CD4-positive, alpha-beta T cell treated with Interleukin-15 for 1 hour (primary cell): Measurements from ENCODE around the gene IQCM.

Experiments
- DNase-seq: peaks from one replicate; pipeline ENCODE4 v3.0.0-alpha.2; 2020

IQCM gene, protein sequence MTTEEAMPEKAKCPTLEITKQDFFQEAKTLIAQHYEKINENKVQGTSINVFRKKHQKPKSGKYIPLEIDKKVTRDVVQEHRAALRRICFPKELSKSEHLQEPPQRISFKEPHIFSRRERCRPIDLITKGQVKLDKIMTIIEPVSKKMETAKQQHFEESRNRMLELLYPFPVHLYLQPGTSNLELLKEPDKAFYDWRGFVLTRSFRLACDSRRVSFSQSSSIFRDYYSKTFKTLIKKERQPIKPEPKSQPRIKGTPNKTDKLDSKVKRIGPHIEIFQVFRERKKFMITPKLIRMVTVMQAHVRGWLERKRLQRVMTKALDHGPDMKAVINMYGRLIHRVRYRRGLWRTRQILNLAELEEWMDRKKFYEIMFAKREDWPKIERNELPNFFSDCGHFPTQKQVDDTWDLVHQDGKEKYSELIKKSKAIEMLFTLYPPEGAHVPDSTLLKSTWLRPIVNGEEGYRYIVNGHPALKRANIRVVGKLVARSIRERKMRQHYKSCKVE

DNA sequence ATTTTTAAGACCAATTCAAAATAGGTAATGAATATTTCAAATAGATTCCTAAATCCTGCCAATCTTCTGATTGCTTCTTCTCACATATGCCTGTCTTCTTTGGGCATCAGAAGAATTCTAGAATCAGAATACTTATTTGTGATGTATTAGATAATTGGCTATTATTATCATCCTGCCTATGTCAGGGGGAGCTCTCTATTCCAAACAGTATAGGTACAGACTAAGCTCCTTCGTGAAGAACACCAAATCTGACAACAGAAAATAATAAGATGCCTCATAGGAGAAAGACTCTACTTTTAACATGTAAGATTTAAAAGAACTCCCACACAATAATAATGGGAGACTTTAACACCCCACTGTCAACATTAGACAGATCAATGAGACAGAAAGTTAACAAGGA is at the start of gene IQCM:
IQCM (minus strand) TSS at position 101 of the 400 bp plus-strand sequence. CDS start 73,152 bp downstream, outside the sequence.
- no peak for DNase-seq

DNA sequence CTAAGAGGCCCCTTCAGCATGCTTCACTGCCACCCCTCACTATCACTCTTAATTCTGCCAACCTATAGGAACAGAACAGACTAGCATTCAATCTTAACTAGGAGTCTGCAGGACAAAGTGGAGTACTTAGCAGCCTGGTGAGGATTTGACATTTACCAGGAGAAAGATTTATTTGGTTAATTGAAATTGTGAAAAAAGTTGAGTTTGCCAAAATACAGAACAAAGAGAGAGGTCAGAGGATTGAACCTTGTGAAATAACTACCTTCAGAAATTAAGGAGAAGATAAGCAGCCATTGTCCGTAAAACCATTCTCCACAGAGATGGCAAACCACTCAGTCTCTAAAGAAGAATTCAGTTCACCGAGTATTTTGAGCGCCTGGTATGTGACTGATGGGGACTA is 41.8 kb upstream of the IQCM start:
- DNase-seq, result no peak

DNA sequence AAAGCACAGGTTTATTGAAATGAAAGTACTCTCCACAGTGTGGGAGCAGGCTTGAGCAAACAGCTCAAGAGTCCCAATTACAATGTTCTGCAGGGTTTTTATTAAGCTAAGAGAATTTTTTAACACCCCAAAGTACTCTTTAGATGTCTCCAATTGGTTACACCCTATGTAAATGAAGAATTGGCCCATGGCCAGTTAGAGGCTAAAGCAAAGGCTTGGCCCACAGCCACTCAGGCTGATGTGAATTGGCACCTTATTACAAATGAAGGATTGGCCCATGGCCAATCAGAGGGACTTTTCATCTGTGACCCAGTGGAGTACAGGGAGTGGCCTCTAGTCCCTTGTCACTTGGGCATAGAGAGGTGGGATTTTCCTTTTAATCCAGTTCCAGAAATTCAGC is 30.1 kb upstream of the IQCM start:
- no peak for DNase-seq

DNA sequence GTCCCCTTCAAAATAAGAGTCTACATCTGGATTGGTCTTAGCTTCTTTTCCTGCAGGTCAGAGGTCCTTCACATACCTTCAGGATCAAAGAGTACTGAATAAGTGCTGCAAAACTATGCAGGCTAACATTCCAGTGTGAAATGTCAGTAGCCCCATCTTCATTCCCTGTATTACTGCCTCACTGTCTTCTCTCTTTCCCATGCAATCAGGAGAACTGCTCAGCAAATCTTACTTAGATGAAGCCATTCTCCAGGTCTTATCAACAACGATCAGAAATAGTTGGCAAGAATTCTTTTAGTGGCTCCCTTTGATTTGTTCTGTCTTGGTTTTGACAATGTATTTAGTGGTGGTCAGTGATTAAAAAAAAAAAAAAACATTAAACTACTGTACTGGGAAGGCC is 26.0 kb upstream of the IQCM start:
- no peak for DNase-seq

DNA sequence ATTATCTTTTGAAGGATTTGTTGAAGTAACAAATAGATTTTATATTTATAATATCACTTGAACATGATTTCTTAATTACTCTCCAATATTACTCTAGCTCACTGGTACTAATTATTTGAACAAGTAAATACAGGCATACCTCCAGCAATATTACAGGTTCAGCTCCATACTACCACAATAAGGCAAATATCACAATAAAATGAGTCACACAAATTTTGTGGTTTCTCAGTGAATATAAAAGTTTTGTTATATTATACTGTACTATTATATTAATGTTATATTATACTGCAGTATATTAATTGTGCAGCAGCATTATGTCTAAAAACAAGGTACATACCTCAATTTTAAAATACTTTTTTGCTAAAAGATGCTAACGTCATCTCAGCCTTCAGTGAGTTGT is 22.4 kb upstream of the IQCM start:
- DNase-seq, result no peak

DNA sequence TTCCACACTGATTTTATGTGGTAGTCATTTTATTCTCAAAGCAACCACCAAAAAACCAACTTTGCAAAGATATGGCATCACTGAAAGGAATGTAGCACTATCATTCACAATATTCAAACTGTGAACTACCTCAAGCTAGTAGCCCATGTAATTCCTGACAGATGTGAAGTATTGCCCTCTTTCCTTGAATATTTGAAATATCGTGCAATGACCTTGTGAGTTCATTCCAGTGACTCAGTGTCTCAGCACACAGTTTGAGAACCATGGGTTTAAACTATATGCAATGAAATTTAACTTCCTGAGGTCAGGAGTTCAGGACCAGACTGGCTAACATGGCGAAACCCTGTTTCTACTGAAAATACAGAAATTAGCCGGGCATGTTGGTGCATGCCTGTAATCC is 20.9 kb upstream of the IQCM start:
- no peak for DNase-seq

DNA sequence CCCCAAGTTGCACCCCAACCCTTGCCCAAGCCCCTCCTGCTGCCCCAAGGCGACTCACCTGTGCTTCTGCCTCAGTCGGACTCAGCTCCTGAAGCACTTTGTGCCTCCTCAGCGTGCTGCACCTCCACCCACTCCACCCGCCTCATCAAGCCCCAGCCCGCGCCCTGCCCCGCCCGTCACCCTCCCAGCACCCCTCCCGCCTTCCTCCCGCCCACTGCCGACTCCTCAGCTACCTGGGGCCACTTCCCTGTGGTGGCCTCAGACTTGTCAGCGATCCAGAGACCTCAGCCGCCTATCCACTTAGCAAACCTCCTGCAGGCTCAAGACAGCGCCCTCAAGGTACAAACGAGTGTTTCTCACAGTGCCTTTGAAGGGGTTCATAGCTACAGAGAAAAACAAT is 19.6 kb upstream of the IQCM start:
- no peak for DNase-seq

DNA sequence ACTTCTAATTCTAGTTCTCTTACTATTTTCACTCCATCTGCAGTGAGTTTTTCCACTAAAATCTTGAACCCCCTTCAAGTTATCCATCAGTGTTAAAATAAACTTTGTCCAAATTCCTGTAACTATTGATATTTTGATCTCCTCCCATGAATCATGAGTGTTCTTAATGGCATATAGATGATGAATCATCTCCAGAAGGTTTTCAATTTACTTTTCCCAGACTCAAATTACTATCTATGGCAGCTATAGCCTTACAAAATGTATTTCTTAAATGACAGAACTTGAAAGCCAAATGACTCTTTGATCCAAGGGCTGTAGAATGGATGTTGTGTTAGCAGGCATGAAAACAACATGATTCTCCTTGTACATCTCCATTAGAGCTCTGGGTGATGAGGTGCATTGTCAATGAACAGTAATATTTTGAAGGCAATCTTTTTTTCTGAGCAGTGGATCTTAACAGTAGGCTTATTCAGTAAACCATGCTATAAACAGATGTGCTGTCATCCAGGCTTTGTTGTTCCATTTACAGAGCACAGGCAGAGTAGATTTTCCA is 16.1 kb upstream of the IQCM start:
- DNase-seq, result no peak

DNA sequence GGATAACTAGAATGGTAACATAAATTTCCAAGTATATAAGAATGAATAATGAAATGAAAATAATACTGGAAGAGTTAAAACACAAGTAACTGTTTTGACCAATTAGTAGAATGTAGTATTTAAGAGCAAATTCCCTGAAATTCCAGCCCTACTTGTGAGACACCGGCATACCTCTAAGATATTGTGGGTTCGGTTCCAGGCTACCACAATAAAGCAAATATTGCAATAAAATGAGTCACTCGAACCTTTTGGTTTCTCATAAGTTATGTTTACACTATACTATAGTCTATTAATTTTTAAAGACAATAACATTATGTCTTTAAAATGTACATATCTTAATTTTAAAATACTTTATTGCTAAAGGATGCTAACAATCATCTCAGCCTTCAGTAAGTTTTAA is 15.2 kb upstream of the IQCM start:
- DNase-seq, result no peak

DNA sequence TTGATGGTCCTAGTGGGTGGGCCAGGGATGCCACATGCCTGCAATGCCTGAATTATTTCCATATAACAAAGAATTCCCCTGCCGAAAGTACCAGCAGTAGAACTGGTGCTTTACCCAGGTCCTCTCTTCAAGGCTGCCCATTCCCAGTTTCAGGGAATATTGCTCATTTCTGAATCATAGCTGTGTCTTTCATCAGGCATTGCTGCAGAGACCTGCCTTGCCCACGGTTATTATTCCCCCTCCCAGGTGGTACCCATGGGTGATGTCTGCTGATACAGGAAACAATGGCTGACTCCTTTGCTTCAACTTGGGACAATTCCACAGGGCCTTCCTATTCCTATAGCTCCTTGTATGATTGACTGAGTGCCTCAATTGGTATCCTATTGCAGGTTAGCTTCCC is 9.7 kb upstream of the IQCM start:
- DNase-seq, result no peak

DNA sequence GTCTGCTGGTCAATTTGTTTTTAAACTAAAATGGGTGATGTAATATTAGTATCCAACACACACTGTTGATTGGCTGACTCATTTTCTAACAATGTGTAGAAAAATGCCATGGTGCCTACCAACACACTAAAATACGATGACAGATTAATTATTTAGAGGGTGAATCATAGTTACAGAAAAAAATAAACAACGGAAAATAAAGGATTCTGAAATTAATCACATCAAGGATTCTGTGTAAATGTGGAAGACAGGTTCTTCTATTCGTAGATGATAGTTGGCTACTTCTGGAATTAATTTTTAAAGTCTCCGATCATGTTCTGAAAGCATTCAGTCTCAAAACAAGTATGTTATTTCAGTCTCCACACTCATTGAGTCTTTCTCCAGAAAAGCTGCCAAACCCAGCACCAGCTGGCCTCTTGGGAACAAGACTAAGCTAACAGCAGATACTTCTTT is 8.2 kb upstream of the IQCM start:
- no peak for DNase-seq

DNA sequence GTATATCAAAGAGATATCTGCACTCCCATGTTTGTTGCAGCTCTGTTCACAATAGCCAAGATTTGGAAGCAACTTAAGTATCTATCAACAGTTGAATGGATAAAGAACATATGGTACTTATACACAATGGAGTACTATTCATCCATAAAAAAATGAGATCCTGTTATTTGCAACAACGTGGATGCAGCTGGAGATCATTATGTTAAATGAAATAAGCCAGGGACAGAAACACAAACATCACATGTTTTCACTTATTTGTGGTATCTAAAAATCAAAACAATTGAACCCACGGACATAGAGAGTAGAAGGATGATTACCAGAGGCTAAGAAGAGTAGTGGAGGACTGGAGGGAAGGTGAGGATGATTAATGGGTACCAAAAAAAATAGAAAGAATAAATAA is 14.2 kb downstream of the IQCM start:
- no peak for DNase-seq

DNA sequence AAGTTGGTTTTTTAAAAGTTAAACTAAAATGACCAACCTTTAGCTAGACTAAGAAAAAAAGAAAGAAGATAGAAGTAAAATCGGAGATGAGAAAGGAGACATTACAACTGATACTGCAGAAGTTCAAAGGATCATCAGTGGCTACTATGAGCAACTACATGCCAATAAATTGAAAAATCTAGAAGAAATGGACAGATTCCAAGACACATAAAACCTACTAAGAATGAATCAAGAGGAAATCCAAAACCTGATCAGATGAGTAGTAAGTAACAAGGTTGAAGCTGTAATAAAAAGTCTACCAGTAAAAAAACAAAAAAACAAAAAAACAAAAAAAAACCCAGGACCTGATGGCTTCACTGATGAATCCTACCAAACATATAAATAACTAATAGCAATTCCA is 16.1 kb downstream of the IQCM start:
- no peak for DNase-seq

DNA sequence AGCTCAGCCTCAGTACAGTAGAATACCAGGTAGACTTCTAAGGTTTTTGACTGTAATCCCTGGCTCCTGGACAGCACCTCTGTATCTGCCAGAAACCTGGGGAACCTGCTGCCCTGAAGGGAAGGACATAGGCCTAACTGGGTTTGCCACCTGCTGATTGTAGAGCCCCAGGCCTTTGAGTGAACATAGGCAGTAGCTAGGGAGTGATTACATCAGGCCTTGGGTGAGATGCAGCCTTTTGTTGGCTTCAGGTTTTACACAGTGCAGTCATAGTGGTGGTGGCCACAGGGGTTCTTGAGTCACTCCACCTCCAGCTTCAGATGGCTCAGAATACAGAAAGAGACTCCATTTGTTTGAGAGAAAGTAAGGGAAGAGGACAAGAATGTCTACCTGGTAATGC is 19.3 kb downstream of the IQCM start:
- no peak for DNase-seq

DNA sequence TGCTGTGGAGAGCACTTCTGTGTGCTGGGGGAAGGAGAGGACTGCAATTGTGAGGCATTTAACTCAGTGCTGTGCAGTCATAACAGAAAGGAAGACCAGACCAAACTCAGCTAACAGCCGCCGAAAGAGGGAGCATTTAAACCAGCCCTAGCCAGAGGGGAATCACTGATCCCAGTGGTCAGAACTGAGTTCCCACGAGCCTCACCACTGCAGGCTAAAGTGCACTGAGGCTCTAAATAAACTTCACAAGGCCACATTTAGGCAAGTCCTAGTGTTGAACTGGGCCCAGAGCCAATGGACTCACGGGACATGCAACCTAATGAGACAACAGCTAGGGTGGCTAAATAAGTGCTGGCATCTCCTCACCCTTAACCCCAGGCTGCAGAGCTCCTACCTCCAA is 20.4 kb downstream of the IQCM start:
- no peak for DNase-seq

DNA sequence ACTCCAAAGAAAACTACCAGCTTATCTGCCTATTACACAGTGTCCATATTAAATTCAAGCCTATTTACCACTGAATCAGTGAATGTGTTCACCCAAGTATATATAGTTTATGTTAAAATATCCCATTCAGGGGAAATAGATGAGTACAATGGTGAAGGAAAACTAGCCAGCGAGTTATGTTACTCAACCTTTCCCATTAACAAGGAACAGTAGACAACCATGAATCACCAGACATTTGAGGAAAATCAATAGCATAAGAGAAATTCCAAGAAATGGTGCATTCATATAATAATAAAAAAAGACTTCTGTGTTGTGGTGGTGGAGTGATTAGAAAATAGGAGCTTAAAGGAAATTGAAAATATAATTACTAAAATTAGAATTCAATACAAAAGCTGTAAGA is 21.3 kb downstream of the IQCM start:
- DNase-seq, result no peak

DNA sequence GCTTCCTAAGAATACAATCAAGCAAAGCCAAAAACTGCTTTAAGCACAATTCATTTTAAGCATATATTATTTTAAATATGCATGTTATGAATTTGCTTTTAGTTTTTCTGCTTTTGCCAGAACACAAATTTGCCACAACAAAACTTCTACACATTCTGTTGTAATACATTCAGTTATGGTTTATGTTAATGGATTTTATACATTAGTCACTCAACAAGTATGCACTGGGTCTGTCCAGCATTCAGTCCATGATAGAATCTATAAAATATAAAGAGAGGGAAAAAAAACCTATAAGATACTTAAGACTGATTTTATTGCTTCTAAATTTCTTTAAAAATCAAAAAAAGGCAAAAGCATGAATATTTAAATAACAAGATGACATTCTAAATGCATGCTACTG is 22.2 kb downstream of the IQCM start:
- DNase-seq, result no peak

DNA sequence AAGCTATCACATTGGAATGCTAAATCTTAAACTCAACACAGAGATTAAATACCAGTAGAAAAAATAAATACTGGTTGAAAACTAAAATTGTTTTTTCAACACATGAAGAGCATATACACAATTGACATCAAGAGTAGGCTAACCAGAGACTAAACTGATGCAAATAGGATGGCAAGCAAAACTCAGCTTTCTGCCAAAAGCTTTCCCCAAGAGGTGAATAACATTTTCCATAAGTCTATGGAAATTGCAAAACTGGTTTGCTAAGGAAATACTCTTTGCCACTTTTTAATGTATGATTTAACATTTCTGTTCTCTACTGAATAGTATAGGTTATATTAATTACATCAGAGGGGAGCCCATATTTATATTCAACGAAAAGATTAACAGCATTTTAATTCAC is 23.8 kb downstream of the IQCM start:
- DNase-seq, result no peak

DNA sequence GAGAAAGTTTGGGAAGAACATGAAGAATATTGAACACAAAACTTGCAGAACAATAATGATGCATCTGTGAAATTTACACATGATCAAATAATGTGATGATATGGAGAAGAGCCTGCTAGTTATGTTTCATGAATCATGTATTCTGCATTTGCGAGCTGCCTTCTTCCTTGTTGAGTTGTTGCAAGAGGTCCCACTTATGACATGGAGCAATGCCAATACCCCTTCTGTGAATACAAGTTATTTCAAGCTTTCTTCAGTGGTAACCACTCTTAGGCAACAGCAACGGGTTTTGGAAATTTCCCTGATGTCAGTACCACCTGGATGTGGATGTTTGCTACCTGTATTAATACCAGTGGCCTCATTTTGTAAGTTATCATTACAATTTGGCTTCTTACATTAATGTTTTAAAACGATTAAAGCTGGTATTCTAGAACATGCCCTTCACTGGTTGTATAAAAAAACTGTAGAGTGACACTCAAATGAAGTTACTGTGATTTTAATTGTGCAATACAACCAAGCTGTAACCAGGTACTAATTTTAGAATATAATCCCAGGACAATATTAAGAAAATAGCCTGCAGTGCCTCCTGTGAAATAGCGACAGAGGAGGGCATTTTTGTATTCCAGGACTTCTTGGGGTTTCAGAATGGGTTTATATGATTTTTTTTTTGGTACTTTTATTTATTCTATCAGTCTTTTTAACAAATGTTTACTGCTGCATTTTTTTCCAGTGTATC is 25.3 kb downstream of the IQCM start:
- DNase-seq, result no peak

DNA sequence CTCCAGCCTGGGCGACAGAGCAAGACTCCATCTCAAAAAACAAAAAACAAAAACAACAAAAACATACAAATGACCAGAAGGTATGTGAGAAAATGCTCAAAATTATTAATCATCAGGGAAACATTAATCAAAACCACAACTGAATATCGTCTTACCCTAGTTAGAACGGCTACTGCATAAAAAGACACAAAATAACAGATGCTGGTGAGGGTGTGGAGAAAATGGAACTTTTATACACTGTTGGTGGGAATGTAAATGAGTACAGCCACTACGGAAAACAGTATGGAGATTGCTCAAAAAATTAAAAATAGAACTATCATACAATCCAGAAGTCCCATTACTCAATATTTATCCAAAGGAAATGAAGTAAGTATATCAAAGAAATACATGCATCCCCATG is 27.3 kb downstream of the IQCM start:
- no peak for DNase-seq

DNA sequence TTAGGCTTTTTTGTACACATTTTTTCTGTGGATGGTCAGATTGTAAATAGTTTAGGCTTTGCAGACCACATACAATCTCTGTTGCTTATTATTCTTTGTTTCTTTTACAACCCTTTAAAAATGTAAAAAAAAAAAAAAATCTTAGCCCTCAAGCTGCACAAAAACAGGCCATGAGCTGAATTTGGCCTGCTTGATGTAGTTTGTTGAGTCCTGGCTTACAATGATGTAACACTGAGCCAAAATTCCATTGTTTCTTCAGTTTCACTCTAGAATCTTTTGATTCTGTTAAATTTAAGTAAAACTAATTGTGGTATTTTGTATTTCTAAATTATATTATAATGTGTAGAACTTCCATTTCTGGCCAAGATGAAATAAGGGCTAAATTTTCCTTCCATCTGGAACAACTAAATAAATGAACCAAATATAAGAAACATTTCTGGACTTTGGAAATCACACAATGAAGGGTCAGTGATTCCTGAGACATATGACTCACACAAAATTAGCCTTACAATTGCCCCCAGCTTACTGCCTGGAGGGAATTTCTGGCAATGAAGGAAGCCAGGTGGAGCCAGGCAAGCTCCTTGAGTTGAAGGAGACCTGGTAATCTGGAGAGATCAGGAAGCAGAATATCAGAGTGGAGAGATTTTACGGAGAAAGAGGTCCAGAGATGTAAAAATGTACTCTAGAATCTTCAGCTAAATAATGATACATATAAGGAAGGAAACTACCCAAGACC is 29.8 kb downstream of the IQCM start:
- DNase-seq, result no peak

DNA sequence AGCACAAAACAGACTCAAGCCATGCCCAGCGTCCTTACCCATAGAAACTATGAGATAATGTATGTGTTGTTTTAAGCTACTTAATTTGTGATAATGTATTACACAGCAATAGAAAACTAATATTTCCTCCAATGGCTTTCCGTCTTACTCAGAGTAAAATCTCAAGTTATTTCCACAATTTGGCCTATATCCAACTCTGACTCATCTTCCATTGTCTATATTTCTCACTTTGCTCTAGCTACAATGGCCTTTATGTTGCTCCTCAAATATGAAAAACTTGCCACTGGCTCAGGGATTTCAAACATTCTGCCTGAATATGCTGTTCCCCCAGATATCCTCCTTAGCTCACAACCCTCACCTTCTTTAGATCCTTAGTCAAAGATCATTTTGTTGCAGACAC is 31.6 kb downstream of the IQCM start:
- no peak for DNase-seq

DNA sequence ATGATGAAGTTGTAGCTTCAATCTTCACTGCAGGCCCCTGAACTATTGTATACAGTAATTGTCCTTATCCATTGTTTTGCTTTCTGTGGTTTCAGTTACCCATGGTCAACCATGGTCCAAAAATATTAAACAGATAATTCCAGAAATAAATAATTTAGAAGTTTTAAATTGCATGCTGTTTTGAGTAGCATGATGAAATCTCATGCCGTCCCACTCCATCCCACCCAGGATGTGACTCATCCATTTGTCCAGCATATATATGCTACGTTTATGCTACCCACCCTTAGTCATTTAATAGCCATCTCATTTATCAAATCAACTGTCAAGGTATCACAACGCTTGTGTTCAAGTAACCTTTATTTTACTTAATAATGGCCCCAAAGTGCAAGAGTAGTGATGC is 34.5 kb downstream of the IQCM start:
- DNase-seq, result no peak
